HFF-Myc (cell line): ENCODE measurements around the gene FAR2.
A peak's percentile ranks its signal among the peaks of the same experiment; 100 is the strongest.

Experiments
- DNase-seq: peaks from one replicate; pipeline ENCODE4 v3.0.0-alpha.2; 2011; ENCODE audit warnings: low read depth; ENCODE audit errors: extremely low read depth
- H3K4me3 ChIP-seq: replicated peaks from 2 replicates; pipeline ENCODE4 v1.5.1; 2011; ENCODE audit warnings: low read depth, mild to moderate bottlenecking, control low read depth, low read length
- TF ChIP-seq, protein P1 (sequence below): IDR thresholded peaks from 2 replicates; pipeline ENCODE4 v1.5.1; 2012; ENCODE audit warnings: mild to moderate bottlenecking, low read depth, low read length, control low read depth; ENCODE audit errors: missing control alignments

Gene FAR2

DNA sequence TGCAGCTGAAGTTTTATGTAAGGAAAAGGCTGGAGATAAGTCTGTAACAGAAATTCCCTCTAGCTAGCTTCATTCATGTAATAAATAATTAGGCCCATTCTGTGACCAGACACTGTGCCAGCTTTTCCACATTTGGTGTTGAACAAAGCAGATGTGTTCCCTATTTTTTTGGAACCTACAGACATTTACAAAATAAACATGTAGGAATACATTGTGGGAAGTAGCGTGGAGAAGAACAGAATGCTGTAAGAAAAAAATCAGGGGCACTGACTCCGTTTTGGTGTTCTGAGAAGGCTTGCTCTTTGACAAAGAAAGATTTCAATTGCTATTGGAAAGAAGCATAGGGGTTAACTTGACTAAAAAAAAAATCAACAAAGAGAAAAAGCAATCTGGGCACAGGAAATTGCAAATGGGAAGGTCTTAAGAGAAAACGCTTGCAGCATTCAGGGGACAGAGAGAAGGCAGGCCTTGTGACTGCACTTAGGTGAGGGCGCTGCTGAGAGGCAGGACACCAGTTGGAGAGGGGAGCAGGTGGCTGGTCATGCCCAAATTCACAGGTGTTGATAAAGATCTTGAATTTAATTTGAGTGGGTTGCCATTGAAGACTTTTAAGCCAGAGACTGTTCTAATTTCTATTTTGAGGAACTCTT, 4.0 kb downstream of the FAR2 start:
- DNase-seq, result no peak
- TF ChIP-seq, protein P1, sequence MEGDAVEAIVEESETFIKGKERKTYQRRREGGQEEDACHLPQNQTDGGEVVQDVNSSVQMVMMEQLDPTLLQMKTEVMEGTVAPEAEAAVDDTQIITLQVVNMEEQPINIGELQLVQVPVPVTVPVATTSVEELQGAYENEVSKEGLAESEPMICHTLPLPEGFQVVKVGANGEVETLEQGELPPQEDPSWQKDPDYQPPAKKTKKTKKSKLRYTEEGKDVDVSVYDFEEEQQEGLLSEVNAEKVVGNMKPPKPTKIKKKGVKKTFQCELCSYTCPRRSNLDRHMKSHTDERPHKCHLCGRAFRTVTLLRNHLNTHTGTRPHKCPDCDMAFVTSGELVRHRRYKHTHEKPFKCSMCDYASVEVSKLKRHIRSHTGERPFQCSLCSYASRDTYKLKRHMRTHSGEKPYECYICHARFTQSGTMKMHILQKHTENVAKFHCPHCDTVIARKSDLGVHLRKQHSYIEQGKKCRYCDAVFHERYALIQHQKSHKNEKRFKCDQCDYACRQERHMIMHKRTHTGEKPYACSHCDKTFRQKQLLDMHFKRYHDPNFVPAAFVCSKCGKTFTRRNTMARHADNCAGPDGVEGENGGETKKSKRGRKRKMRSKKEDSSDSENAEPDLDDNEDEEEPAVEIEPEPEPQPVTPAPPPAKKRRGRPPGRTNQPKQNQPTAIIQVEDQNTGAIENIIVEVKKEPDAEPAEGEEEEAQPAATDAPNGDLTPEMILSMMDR, result no peak

DNA sequence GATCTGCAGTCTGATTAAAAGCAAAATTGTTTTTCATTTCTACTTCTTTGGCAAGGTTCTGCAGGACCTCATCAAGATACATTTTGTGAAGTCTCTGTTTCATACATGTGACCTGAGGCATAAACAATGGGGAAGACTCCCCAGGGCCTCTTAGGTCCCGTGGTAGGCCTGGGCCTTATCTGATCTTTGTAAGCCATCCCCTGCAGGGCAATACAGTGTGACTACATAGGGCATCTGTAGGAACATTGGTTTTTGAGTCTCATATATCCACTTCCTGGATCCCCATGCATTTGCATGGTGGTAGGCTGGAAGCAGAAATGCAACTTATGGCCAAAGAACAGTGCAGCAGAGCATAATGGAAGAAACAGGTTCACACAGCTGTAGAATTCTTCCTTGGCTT, 6.0 kb downstream of the FAR2 start:
- no peak for DNase-seq
- TF ChIP-seq, protein P1, result no peak
- H3K4me3 ChIP-seq, result no peak overlapping the region

More for the DNA sequence above, 4.0 kb downstream of the FAR2 start:
- no peak overlapping the region for H3K4me3 ChIP-seq

DNA sequence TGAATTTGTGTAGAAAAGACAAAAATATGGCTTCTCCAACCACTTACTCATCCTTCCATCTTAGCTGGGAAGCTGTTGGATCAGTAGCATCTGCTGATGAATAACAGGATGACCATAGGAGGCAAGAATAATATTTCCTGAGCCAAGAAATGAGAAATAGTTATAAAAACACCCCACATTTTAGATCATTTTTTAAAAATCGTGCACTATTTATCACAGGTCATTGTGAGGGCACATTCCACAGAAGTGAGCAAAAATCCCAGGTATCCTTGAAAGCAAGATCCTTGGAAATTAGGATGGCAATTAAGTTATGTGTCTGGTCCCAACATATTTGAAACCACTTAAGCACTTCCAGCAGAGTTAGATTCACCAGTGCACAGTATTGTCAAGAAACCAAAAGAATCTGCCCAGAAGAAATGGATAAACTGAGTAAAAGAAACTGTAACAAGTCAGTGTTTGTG, 8.4 kb downstream of the FAR2 start:
- H3K4me3 ChIP-seq, result no peak overlapping the region
- DNase-seq, result peak; percentile 6
- TF ChIP-seq, protein P1, result no peak

DNA sequence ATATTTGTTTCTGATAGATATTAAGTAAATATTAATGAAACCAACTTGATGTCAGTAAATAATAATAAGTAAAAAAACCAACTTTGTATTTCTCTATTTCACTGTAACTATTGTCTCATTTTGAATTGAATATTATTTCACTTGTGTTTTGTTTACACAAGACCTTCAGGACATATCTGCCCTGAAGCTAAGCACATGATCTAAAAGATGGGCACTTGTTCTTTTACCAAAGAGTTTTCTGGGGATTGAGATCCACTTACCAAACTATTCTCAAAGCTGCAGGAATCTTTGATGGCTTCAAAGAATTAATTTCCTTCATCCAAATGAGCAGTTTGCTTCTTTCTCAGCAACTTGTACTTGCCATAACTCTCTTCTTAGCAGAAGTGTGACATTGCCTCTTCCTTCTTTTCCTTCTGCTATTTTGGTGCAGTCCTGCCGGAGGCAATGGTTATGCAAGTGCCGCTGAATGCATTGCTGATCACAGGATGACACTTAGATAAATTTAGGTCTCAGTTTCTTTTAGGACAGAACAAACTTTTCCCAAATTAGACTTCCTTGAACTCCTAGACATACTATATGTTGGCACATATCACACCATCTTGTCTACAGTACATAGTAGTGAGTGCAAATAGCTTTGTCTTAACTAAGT, 9.2 kb downstream of the FAR2 start:
- no peak overlapping the region for H3K4me3 ChIP-seq
- TF ChIP-seq, protein P1, result no peak
- no peak for DNase-seq

DNA sequence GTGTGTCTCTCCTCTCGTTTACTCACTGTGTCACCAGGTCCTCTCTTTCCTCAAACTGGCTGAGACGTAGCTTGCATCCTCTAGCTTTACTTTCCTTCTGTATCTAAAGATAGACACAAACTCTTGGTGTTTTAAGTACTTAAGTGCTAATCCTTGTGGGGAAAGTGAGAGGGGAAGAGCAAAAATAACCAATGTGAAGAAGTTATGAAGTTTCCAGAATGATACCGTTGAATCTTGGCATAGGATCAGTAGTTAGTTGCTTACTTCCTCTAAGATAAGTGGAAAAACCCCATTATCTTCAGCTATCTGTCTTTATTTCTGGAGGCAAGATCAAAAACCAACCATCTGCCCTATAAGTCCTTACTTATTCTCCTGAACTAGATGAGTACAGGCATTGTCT, 10.6 kb downstream of the FAR2 start:
- DNase-seq, result no peak
- TF ChIP-seq, protein P1, result no peak
- H3K4me3 ChIP-seq, result no peak overlapping the region

DNA sequence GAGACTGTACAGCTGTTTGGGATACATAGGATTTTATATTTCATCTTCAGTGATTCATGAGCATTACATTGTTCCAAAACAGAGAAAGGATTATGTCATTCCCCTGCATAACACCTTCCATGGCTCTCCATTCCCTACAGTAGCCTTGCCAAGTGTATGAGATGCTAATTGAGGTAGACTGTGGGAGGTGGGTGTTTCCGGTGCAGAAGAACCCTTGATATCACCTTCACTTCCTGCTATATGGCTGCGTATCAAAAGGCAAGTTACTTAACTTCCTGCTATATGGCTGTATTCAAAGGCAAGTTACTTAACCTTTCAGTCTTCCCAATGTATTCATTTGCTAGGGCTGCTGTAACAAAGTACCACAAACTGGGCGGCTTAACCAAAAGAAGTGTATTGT, 11.2 kb downstream of the FAR2 start:
- TF ChIP-seq, protein P1, result no peak
- no peak for DNase-seq
- H3K4me3 ChIP-seq, result no peak overlapping the region

DNA sequence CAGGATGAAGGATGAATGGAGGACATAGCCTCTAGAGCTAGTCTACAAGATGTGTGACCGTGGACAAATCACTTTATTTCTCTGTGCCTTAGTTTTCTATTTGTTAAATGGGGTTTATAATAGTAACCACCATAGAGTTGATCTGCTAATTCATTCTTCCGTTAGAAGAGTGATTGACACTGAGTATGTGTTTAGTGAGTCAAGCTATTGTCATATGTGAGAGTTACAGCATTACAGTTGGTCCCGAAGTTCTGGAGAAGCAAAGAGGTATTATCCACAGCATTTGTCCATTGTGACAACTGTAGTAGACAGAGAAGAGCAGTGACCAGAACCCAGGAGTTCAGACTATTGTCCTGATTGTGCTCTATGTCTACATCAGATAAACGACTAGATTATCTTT, 14.1 kb downstream of the FAR2 start:
- no peak for DNase-seq
- TF ChIP-seq, protein P1, result no peak
- H3K4me3 ChIP-seq, result no peak overlapping the region
